Fibroblast of skin of right biceps (primary cell): ENCODE data around the gene PRSS58.

ENCODE experiments used
- DNase-seq: peaks from one replicate; pipeline ENCODE4 v3.0.0-alpha.2; 2013

PRSS58 gene

GRCh38 chr7:142257958-142258357 is at the start of gene PRSS58:
Gene PRSS58, minus strand, starts transcription at chr7:142258058. Its CDS starts 351 bp downstream, at chr7:142257707.
- DNase-seq, result no peak

- DNase-seq, result no peak
These were observed 49.5 kb upstream of the PRSS58 start for GRCh38 chr7:142307246-142307900.

- DNase-seq, result no peak
These were observed 45.8 kb upstream of the PRSS58 start for GRCh38 chr7:142303650-142304049.

GRCh38 chr7:142301923-142302550 is 44.2 kb upstream of the PRSS58 start:
- DNase-seq, result no peak

- DNase-seq, result no peak
These were observed 43.4 kb upstream of the PRSS58 start for GRCh38 chr7:142301299-142301698.

DNA sequence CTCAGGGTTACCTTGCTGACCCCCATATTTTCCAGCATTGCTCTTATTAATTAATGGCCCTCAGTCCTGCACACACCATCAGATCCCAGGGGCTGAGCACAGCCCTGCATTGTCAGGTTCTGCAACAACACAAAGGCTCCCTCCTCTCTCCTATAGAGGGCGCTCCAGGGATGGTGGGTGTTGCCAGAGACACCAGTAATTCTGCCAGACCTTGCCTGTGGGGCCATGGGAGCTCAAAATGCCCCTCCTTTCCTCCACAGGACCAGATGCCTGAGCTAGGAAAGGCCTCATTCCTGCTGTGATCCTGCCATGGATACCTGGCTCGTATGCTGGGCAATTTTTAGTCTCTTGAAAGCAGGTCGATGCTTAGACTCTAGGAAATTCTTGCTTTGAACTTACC is 42.8 kb upstream of the PRSS58 start:
- DNase-seq, result no peak

DNA sequence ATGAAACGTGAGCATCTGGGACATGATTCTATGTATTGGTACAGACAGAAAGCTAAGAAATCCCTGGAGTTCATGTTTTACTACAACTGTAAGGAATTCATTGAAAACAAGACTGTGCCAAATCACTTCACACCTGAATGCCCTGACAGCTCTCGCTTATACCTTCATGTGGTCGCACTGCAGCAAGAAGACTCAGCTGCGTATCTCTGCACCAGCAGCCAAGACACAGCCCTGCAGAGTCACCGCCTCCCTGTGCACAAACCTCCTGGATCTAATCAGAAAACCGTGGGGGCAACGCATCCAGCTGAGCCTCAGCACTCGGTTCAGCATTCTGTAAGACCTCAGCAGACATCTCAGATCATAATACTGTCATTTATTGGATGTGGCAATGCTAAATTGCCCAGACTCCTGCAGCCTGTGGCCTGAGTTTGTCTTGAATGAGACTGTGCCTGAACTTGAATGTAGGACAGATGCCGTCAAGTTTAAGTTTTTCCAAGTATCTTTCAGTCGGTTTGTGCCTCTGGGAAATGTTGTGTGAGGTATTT is 41.5 kb upstream of the PRSS58 start:
- no peak for DNase-seq

DNA sequence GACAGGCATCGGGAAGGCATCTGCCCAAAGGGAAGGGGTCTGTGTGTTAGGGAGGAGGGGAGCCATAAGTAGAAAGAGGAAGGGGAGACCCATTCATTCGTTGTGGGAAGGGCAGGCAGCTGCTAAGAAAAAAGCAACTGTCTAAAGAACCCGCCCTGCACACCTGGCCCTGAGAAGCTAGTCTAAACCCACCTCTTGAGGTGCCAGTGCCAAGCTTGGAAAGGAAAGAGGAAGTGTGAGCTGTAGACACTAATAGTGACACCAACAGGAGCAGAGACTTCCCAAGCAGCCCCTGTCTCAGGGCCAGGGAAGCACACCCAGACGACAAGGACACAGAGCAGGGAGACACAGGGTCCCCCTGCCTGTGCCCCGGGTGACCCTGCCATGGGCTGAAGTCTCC is 40.8 kb upstream of the PRSS58 start:
- DNase-seq, result no peak

GRCh38 chr7:142298009-142298408 is 40.2 kb upstream of the PRSS58 start:
- no peak for DNase-seq

DNA sequence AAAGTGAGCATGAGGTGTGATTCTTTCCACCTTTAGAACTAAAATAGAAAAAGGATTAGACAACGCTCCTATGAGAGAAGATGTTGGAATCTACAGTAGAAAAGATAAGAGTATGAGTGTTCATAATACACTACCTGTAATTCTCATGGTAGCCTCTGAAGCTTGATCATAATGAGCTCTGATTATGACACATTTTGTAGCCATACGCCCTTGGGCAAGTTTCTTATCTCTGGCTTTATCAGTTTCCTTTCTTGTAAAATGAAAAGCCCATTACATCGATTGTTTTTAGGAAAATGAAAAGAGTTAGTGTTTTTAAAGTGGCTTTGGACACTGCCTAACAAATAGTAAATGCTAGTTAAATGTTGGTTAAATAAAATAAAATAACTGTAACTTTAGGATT is 22.4 kb upstream of the PRSS58 start:
- no peak for DNase-seq

DNA sequence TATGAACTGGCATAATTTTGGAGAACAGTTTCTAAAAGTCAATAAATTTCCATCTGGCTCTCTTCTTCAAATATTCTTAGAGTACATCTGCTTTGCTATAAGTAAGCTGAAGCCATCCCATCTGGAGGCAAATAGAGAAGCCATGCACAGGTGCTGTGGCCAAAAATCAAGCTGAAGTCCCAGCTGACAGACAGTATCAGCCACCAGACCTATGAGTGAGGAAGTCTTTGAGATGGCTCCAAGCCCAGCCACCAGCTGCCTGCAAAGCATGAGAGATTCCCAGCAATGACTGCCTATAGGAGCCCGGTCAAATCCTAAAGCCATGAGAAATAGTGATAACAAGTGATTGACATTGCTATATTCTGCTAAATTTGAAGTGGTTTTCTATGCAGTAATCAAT is 21.7 kb upstream of the PRSS58 start:
- DNase-seq, result no peak

DNA sequence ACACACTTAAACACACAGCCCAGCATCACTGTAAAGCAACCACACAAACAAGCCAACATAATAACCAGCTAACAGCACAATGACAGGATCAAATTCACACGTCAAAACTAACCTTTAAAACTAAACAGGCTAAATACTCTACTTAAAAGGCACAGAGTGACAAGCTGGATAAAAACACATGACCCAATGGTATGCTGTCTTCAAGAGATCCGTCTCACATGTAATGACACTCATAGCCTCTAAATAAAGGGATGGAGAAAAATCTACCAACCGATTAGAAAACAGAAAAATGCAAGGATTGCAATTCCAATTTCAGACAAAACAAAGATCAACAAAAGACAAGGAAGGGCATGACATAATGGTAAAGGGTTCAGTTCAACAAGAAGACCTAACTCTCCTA is 17.2 kb upstream of the PRSS58 start:
- DNase-seq, result no peak

GRCh38 chr7:142272841-142273240 is 15.0 kb upstream of the PRSS58 start:
- no peak for DNase-seq

- DNase-seq, result peak; percentile 14
These were observed 5.9 kb upstream of the PRSS58 start for GRCh38 chr7:142263598-142264380.

GRCh38 chr7:142250705-142251104 is 7.2 kb downstream of the PRSS58 start:
- no peak for DNase-seq

DNA sequence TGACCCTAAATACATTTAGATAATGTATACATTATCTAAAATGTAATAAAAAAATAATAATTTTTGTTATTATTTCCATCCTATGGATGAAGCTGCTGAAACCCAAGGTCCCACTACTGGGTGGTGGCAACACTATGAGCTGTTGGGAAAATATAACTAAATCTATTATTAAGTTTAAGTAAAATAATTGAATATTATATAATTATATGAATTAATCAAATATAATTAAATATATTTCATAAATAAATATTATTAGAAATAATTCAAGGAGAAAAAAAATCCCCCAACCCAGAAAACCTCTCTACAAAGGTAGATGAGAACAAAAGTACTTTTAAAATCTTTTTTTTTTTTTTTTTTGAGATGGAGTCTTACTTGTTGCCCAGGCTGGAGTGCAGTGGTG is 7.9 kb downstream of the PRSS58 start:
- no peak for DNase-seq

DNA sequence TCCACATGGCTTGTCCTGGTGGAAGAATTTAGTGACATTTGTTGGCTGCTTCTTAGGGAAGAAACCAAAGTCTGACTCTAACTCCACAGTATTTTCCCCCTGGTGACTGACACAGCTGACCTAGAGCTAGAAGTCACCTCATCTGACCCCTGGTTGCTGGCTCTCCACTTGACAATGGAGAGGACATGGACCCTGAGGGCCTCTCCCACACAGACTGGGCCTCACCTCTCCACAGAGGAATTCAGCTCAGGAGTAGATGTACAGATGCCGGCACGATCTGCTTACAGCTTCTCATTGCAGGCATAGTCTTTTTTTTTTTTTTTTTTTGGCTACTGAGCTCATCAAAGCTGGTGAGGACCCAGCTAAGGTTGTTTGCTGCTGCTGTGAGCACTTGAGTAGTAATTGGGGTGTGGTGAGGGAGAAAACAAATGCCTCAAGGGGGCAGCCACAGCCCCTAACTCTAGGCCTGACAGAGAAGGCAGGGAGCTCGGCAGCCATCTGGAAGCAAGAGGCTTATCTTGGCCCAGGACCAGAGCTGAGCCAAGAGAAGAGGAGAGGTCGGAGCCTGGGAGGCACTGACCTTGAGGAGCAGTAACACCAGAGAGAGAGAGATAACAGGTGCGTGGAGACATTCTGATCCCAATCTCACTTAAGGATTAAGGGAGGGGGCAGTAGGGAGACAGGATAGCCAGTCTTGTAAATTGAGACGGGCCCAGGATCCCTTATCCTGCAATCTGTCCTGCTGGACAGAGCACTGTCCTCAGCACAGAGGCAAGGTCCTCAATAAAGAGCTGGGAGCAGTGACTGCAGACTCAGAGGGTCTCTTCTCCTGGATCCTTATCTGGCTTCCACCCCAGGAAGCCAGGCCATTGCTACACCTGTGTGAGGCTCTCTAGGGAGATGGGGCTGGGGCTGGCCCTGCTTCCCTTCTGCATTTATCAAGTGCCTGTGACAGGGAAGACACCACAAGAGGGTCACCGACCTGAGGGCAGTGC is 9.4 kb downstream of the PRSS58 start:
- DNase-seq, result no peak

- no peak for DNase-seq
These were observed 14.0 kb downstream of the PRSS58 start for GRCh38 chr7:142243823-142244222.

DNA sequence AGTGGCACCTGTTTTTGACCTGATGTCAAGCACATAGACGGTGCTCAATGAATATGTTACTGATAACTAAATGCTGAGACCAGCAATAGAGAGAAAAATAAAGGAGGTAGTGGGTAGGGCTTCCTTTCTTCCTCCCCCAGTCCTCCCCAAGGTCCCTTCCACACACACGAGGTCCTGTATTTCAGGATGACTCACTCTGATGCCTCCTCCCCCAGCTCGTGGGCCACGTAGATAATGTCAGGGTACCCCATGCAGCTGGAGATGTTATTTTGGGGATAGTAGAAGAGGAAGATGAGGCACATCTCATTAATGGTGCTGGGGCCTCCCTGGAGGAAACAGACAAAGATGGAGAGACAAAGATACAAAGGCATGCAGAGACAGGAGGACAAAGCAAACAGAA is 17.3 kb downstream of the PRSS58 start:
- no peak for DNase-seq

GRCh38 chr7:142231716-142232115 is 26.1 kb downstream of the PRSS58 start:
- DNase-seq, result no peak

DNA sequence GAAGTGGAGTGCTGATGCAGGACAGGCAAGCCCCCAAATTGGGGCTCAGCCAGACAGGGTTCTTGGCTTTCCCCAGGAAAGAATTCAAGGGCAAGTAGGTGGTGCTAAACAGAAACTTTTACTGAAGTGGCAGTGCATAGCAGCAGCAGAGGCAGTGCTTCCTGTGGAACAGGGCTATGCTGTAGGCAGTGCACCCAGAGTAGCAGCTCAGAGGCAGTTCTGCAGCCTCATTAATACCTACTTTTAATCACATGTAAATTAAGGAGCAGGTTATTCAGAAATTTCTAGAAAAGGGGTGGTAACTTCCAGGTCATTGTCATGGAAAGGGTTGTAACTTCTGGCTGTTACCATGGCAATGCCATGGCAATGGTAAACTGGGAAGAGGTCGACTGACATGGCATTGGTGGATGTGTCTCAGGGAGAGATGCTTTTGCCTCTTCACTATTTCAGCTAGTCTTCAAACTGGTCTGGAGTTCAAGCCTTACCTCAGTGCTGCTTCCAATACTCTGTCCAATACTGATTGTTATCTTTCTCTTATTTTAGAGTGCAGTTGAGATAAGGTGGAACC is 29.2 kb downstream of the PRSS58 start:
- no peak for DNase-seq
